H1 (cell line): ENCODE results near the gene MAOB. TPM values are rescaled to one million over a fixed set of nuclear protein-coding genes. Genes with fewer than 3 reads are reported as not detected.

Experiments
- CTCF ChIA-PET: fragments of 300-600 bp; sonication (Branson Sonifier 250); formaldehyde crosslinking; loops from one replicate; lab custom pipeline; 2021; ENCODE audit not compliant: partially characterized antibody; lab: Charles Lee
- POLR2A ChIA-PET: fragments of 300-600 bp; sonication (Branson Sonifier 250); formaldehyde crosslinking; loops from one replicate; lab custom pipeline; 2021; ENCODE audit warnings: inconsistent platforms; ENCODE audit not compliant: partially characterized antibody; lab: Charles Lee
- DNase-seq, 2 experiments: peaks; one replicate each; pipeline versions ENCODE4 v3.0.0 to v3.0.0-alpha.2; 2010 to 2022; ENCODE audit warnings: low spot score in 2 of 2, low read depth in 1 of 2, mixed read lengths in 1 of 2
- FAIRE-seq: peaks from 2 replicates; lab custom pipeline; 2011; peaks lifted over from hg19 to GRCh38; lab: Jason Lieb, UNC
- H2AFZ ChIP-seq: 2 replicates; pipeline ENCODE4 v1.8.1; 2012; ENCODE audit warnings: low read length, inconsistent platforms
- H2AK5ac ChIP-seq: 2 replicates; pipeline ENCODE4 v1.6.1; 2013; ENCODE audit warnings: low read depth, low read length
- H2BK120ac ChIP-seq: replicated peaks from 2 replicates; pipeline ENCODE3; 2013; ENCODE audit warnings: low read depth, low read length, inconsistent platforms
- H2BK12ac ChIP-seq: 2 replicates; pipeline ENCODE4 v1.6.1; 2013; ENCODE audit warnings: low read depth, low read length
- H2BK15ac ChIP-seq: 2 replicates; pipeline ENCODE4 v1.6.1; 2013; ENCODE audit warnings: low read length
- H2BK20ac ChIP-seq: 2 replicates; pipeline ENCODE4 v1.6.1; 2013; ENCODE audit warnings: low read length
- H2BK5ac ChIP-seq: 2 replicates; pipeline ENCODE4 v1.6.1; 2013; ENCODE audit warnings: low read depth, low read length
- H3K14ac ChIP-seq: 2 replicates; pipeline ENCODE4 v1.6.1; 2013; ENCODE audit warnings: inconsistent platforms; ENCODE audit not compliant: insufficient read length
- H3K18ac ChIP-seq: 2 replicates; pipeline ENCODE4 v1.6.1; 2013; ENCODE audit warnings: low read length; ENCODE audit errors: extremely low read depth
- H3K23ac ChIP-seq: 2 replicates; pipeline ENCODE4 v1.6.1; 2013; ENCODE audit warnings: inconsistent platforms; ENCODE audit not compliant: insufficient read length
- H3K23me2 ChIP-seq: 2 replicates; pipeline ENCODE4 v1.6.1; 2013; ENCODE audit warnings: low read depth, low read length
- H3K27ac ChIP-seq: 2 replicates; pipeline ENCODE4 v1.6.1; 2011; ENCODE audit warnings: low read depth, low read length, inconsistent platforms
- H3K27me3 ChIP-seq, 4 experiments: replicated peaks in 1 of 4; 1 replicate in 1 of 4; 2 replicates in 3 of 4; pipeline versions ENCODE4 v1.6.1 to v1.8.1; 2011 to 2013; ENCODE audit warnings: low read length in 3 of 4, mild to moderate bottlenecking in 3 of 4, inconsistent platforms in 2 of 4, mixed read lengths in 2 of 4, moderate library complexity in 1 of 4; ENCODE audit not compliant: control insufficient read depth in 3 of 4, insufficient read depth in 3 of 4; ENCODE audit errors: extremely low read depth in 1 of 4
- H3K36me3 ChIP-seq, 4 experiments: 2 replicates each; pipeline versions ENCODE4 v1.6.1 to v1.8.1; 2011 to 2013; ENCODE audit warnings: mild to moderate bottlenecking in 4 of 4, low read length in 3 of 4, moderate library complexity in 2 of 4, control low read depth in 1 of 4, inconsistent platforms in 1 of 4; ENCODE audit not compliant: insufficient read depth in 4 of 4, control insufficient read depth in 2 of 4
- H3K4ac ChIP-seq: replicated peaks from 2 replicates; pipeline ENCODE3; 2013; ENCODE audit warnings: low read length, low read depth, mixed read lengths, inconsistent platforms; ENCODE audit not compliant: insufficient read length
- H3K4me1 ChIP-seq, 4 experiments: replicated peaks in 1 of 4; 1 replicate in 1 of 4; 2 replicates in 3 of 4; pipeline versions ENCODE4 v1.6.1 to v1.8.1; 2011 to 2013; ENCODE audit warnings: low read length in 3 of 4, inconsistent platforms in 2 of 4, mixed read lengths in 1 of 4; ENCODE audit not compliant: insufficient read depth in 4 of 4, control insufficient read depth in 3 of 4
- H3K4me2 ChIP-seq, 2 experiments: 2 replicates each; pipeline versions ENCODE4 v1.6.1 to v1.8.1; 2011 to 2013; ENCODE audit warnings: low read depth in 2 of 2, low read length in 2 of 2, control low read depth in 1 of 2, inconsistent platforms in 1 of 2, mild to moderate bottlenecking in 1 of 2; ENCODE audit not compliant: insufficient read depth in 1 of 2
- H3K4me3 ChIP-seq, 4 experiments: fragments of 200-600, 300-600 bp in 1 of 4; sonication (generic), shearing (Covaris generic), sonication (Bioruptor Twin) in 1 of 4; 2 replicates each; pipeline versions ENCODE4 v1.5.1 to v1.8.1; 2011 to 2016; ENCODE audit warnings: low read length in 4 of 4, low read depth in 3 of 4, control low read depth in 2 of 4, inconsistent platforms in 2 of 4, mild to moderate bottlenecking in 2 of 4, mixed read lengths in 1 of 4, moderate library complexity in 1 of 4; ENCODE audit not compliant: insufficient read depth in 2 of 4; ENCODE audit errors: extremely low read depth in 1 of 4
- H3K56ac ChIP-seq: replicated peaks from 2 replicates; pipeline ENCODE3; 2013; ENCODE audit warnings: low read depth, mild to moderate bottlenecking, mixed read lengths, low read length, inconsistent platforms; ENCODE audit not compliant: insufficient read length
- H3K79me1 ChIP-seq: 2 replicates; pipeline ENCODE4 v1.6.1; 2013; ENCODE audit warnings: low read depth, low read length, control low read depth
- H3K79me2 ChIP-seq, 2 experiments: 2 replicates each; pipeline versions ENCODE4 v1.6.1 to v1.8.1; 2012 to 2013; ENCODE audit warnings: low read length in 2 of 2, mild to moderate bottlenecking in 2 of 2, inconsistent platforms in 1 of 2; ENCODE audit not compliant: insufficient read depth in 2 of 2, control insufficient read depth in 1 of 2
- H3K9ac ChIP-seq, 4 experiments: replicated peaks in 1 of 4; 1 replicate in 1 of 4; 2 replicates in 3 of 4; pipeline versions ENCODE4 v1.6.1 to v1.8.1; 2011 to 2013; ENCODE audit warnings: low read depth in 3 of 4, low read length in 3 of 4, control low read depth in 2 of 4, mild to moderate bottlenecking in 2 of 4, moderate library complexity in 2 of 4, inconsistent platforms in 1 of 4; ENCODE audit errors: extremely low read depth in 1 of 4
- H3K9me3 ChIP-seq, 2 experiments: 2 replicates each; pipeline versions ENCODE4 v1.6.1 to v1.8.1; 2012 to 2013; ENCODE audit warnings: mild to moderate bottlenecking in 2 of 2, moderate library complexity in 2 of 2, control low read depth in 1 of 2, inconsistent platforms in 1 of 2, low read depth in 1 of 2, low read length in 1 of 2, mixed read lengths in 1 of 2; ENCODE audit not compliant: insufficient read depth in 2 of 2
- H4K20me1 ChIP-seq, 2 experiments: replicated peaks in 1 of 2; 2 replicates each; pipeline versions ENCODE3 to v1.8.1; 2011 to 2013; ENCODE audit warnings: inconsistent platforms in 2 of 2, low read length in 2 of 2, mild to moderate bottlenecking in 1 of 2; ENCODE audit not compliant: insufficient read depth in 2 of 2, control insufficient read depth in 1 of 2
- H4K5ac ChIP-seq: 2 replicates; pipeline ENCODE4 v1.6.1; 2013; ENCODE audit warnings: low read length, low read depth, mixed read lengths, inconsistent platforms; ENCODE audit not compliant: insufficient read length
- H4K8ac ChIP-seq: 2 replicates; pipeline ENCODE4 v1.8.0; 2013; ENCODE audit warnings: mild to moderate bottlenecking, moderate library complexity, low read length, inconsistent platforms; ENCODE audit not compliant: insufficient read depth; ENCODE audit errors: extremely low read depth
- H4K91ac ChIP-seq: replicated peaks from 2 replicates; pipeline ENCODE3; 2013; ENCODE audit warnings: low read length, mixed read lengths, inconsistent platforms; ENCODE audit not compliant: insufficient read length
- ATF2 ChIP-seq: IDR thresholded peaks from 2 replicates; pipeline ENCODE4 v1.6.1; 2012; ENCODE audit warnings: low read length, inconsistent platforms
- CBX8 ChIP-seq: fragments of 300-800, 300-1000 bp; sonication (generic); IDR thresholded peaks from 2 replicates; pipeline ENCODE4 v1.7.1; 2016; ENCODE audit warnings: low read depth, low read length, borderline replicate concordance
- CTBP2 ChIP-seq: IDR thresholded peaks from 2 replicates; pipeline ENCODE4 v1.7.0; 2011; ENCODE audit warnings: borderline replicate concordance, mild to moderate bottlenecking, moderate library complexity, mixed read lengths, low read length; ENCODE audit not compliant: insufficient read depth, insufficient read length
- HDAC2 ChIP-seq, 2 experiments: fragments of 300-600 bp in 1 of 2; sonication (generic) in 1 of 2; IDR thresholded peaks; 2 replicates each; pipeline ENCODE4 v1.6.1; 2011 to 2012; ENCODE audit warnings: low read depth in 2 of 2, low read length in 2 of 2, mild to moderate bottlenecking in 2 of 2, moderate library complexity in 2 of 2, borderline replicate concordance in 1 of 2, inconsistent platforms in 1 of 2
- PHF8 ChIP-seq: fragments of 200-600 bp; sonication (generic); conservative IDR thresholded peaks from 2 replicates; pipeline ENCODE4 v1.7.1; 2012; ENCODE audit warnings: low read depth, mild to moderate bottlenecking, inconsistent platforms, low read length, moderate library complexity
- POLR2A ChIP-seq, 2 experiments: IDR thresholded peaks; 1 replicate in 1 of 2; 2 replicates in 1 of 2; pipeline ENCODE4 v1.6.1; 2011; ENCODE audit warnings: low read depth in 2 of 2, low read length in 2 of 2, mild to moderate bottlenecking in 2 of 2; ENCODE audit errors: control extremely low read depth in 1 of 2
- WGBS, 2 experiments: shearing (Covaris generic) in 1 of 2; methylation state at CpG; one replicate each; pipeline versions ENCODE4 v1.1.6 to v1.1.7; 2013 to 2015; ENCODE audit warnings: low lambda C conversion rate in 2 of 2, mixed read lengths in 2 of 2, inconsistent platforms in 1 of 2, low coverage in 1 of 2, missing lambda C conversion rate in 1 of 2; ENCODE audit not compliant: insufficient replicate concordance in 2 of 2, insufficient coverage in 1 of 2, insufficient read length in 1 of 2; ENCODE audit errors: extremely low coverage in 1 of 2, missing lambda C conversion rate in 1 of 2; 5-methylcytosine and 5-hydroxymethylcytosine counted together
- polyA plus RNA-seq, 7 experiments: library from polyadenylated mRNA; depleted of rRNA in 3 of 7; stranded (reverse) in 5 of 7; unstranded in 2 of 7; fragments of >200 nt in 5 of 7; fragments of 200-250 nt in 2 of 7; gene quantifications; 1 replicate in 5 of 7; 2 replicates in 1 of 7; 4 replicates in 1 of 7; pipeline versions ENCODE4 v1.2.1 to v1.2.3, GENCODE V29; 2011 to 2013; ENCODE audit warnings: missing spikeins in 2 of 7, mixed read lengths in 2 of 7
- total RNA-seq: library from RNA; stranded (reverse); fragmentation: NEBNext Ultra II Directional; extraction: Animal tissue kit (Norgen Biotek cat#: 25700); gene quantifications from 2 replicates; pipeline ENCODE4 v1.2.1, GENCODE V29; 2021

Gene MAOB
- total and polyA plus RNA-seq, 2 of the 8 experiments (the other 6 are each of a cell fraction or from before 2014, with no cell fraction given), result 0.73 to 1.1 TPM

DNA sequence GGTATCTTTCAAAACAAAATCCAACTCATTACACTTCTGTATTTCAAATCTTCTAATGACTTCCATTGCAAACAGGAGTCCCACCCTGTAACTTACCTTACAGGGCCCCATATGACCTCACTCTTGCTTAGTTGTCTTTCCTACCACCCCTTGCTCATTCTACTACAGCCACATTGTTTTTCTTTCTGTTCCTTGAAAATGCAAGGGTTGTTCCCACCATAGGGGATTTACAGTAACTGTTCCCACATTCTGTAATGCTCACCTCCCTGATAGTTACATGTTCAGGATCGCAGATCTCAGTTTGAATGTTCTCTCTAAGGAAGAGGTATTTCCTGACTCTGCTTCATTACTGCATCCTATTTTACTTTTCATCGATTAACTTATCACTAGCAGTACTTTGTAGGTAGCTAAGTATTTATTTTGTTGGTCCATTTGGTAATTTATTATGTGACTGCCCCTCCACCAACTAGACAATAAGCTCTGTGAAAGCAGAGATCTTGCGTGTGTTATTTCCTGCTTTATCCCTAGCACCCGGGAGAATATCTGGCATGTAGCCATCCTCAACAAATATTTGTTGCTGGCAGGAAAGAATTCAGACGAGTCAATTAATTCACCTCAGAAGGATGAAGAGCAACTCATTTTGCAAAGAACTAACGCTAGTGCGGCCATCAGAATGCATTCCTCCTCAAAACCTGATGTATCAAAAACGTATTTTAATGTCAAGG, 21.4 kb downstream of the MAOB start:
- H3K27me3 ChIP-seq, result no peaks in the 10 kb centered on the region
- DNase-seq, result no peak
- H2BK120ac ChIP-seq, result no peak overlapping the region
- H2BK5ac ChIP-seq, result no peak overlapping the region
- H3K56ac ChIP-seq, result no peak overlapping the region
- H2AK5ac ChIP-seq, result no peak overlapping the region
- H3K4me1 ChIP-seq, result no peaks in the 10 kb centered on the region
- POLR2A ChIA-PET, result no interaction called here
- H3K4me2 ChIP-seq, result no peak overlapping the region
- no peak overlapping the region for H3K14ac ChIP-seq
- H3K9me3 ChIP-seq, result no peaks in the 10 kb centered on the region
- no peak overlapping the region for H3K23ac ChIP-seq
- H3K9ac ChIP-seq, result no peak overlapping the region
- 89% methylated on average over 7 of the region's 8 CpGs; no CpG with 5 or more reads in 1 of the 2 experiments for WGBS, 2 experiments
- FAIRE-seq, result no peak
- no peak overlapping the region for H4K5ac ChIP-seq
- no peaks in the 10 kb centered on the region for H3K79me1 ChIP-seq
- H2BK15ac ChIP-seq, result no peak overlapping the region
- no peak overlapping the region for H3K4me3 ChIP-seq
- no peak overlapping the region for H2BK20ac ChIP-seq
- no peaks in the 10 kb centered on the region for H4K20me1 ChIP-seq
- no peak overlapping the region for H3K4ac ChIP-seq
- H3K27ac ChIP-seq, result no peak overlapping the region
- H2AFZ ChIP-seq, result no peak overlapping the region
- CTCF ChIA-PET, result interaction anchor here (0.7 kb wide), 1 partner anchor 25 kb away, joined by 3 read pairs; no protein-coding TSS in a partner anchor
- TF ChIP-seq POLR2A (IDR thresholded peaks at IDR 0.05; ENCODE audit: control extremely low read depth in 1 of 2, low read depth in 2 of 2, low read length in 2 of 2), result no peak
- no peak for TF ChIP-seq CTBP2
- no peak for TF ChIP-seq PHF8
- no peak for TF ChIP-seq ATF2
- TF ChIP-seq HDAC2 (IDR thresholded peaks at IDR 0.05; ENCODE audit: borderline replicate concordance in 1 of 2, low read depth in 2 of 2, low read length in 2 of 2), result no peak
- no peak for TF ChIP-seq CBX8
- TF ChIP-seq, all 59 proteins: peak for 0
- H3K18ac ChIP-seq, result no peak overlapping the region
- no peaks in the 10 kb centered on the region for H3K79me2 ChIP-seq
- H2BK12ac ChIP-seq, result no peak overlapping the region
- no peaks in the 10 kb centered on the region for H3K23me2 ChIP-seq
- no peaks in the 10 kb centered on the region for H3K36me3 ChIP-seq
- H4K91ac ChIP-seq, result no peak overlapping the region
- no peak overlapping the region for H4K8ac ChIP-seq
